HEK293 (cell line): Measurements from ENCODE around the gene NEGR1.

Experiments used
- CTCF ChIA-PET: fragments of 350-600 bp; formaldehyde crosslinking; extraction: SDS; loops from one replicate; lab custom pipeline; 2021; ENCODE audit warnings: antibody characterized with exemption; lab: Yijun Ruan, JAX
- POLR2A ChIA-PET: fragments of 300-600 bp; formaldehyde crosslinking; extraction: SDS; loops from one replicate; lab custom pipeline; 2020; ENCODE audit warnings: antibody characterized with exemption, inconsistent platforms; lab: Yijun Ruan, JAX
- H3K27ac ChIP-seq: fragments of 200-500 bp; sonication (Bioruptor generic); 2 replicates; pipeline ENCODE4 v1.5.1; 2014; ENCODE audit warnings: low read depth, low read length, control low read depth, inconsistent platforms; ENCODE audit errors: extremely low read depth
- H3K36me3 ChIP-seq, 2 experiments: fragments of 200-500 bp in 1 of 2; sonication (Bioruptor generic) in 1 of 2; 1 replicate in 1 of 2; 2 replicates in 1 of 2; pipeline ENCODE4 v1.5.1; 2014 to 2017; ENCODE audit warnings: inconsistent platforms in 2 of 2, low read length in 2 of 2; ENCODE audit not compliant: control insufficient read depth in 2 of 2, insufficient read depth in 1 of 2
- H3K4me1 ChIP-seq: fragments of 200-500 bp; sonication (Bioruptor generic); 2 replicates; pipeline ENCODE4 v1.5.1; 2014; ENCODE audit warnings: mild to moderate bottlenecking, low read length, inconsistent platforms; ENCODE audit not compliant: control insufficient read depth, insufficient read depth
- H3K4me3 ChIP-seq: 2 replicates; pipeline ENCODE4 v1.5.1; 2011; ENCODE audit warnings: low read depth, mild to moderate bottlenecking, control low read depth, low read length, moderate library complexity
- H3K9me3 ChIP-seq: fragments of 200-500 bp; sonication (Bioruptor generic); 2 replicates; pipeline ENCODE4 v1.5.1; 2014; ENCODE audit warnings: low read depth, low read length, inconsistent platforms; ENCODE audit not compliant: control insufficient read depth, insufficient read depth
- KLF10 ChIP-seq: fragments of 450-650 bp; IDR thresholded peaks from 2 replicates; pipeline ENCODE4 v1.5.1; 2018; ENCODE audit warnings: missing biosample characterization, mild to moderate bottlenecking, missing genetic modification characterization
- KLF8 ChIP-seq: fragments of 450-650 bp; formaldehyde crosslinking; IDR thresholded peaks from 2 replicates; pipeline ENCODE4 v1.5.1; 2016; ENCODE audit warnings: missing biosample characterization, missing genetic modification characterization
- YY2 ChIP-seq: fragments of 450-650 bp; formaldehyde crosslinking; IDR thresholded peaks from 2 replicates; pipeline ENCODE4 v1.5.1; 2016; ENCODE audit warnings: missing biosample characterization, missing genetic modification characterization
- ZFP37 ChIP-seq: fragments of 450-650 bp; formaldehyde crosslinking; IDR thresholded peaks from 2 replicates; pipeline ENCODE4 v1.5.1; 2016; ENCODE audit warnings: missing biosample characterization, missing genetic modification characterization
- ZFP69B ChIP-seq: fragments of 450-650 bp; formaldehyde crosslinking; IDR thresholded peaks from 2 replicates; pipeline ENCODE4 v1.5.1; 2016; ENCODE audit warnings: missing biosample characterization, missing genetic modification characterization
- ZNF132 ChIP-seq: fragments of 450-650 bp; formaldehyde crosslinking; IDR thresholded peaks from 2 replicates; pipeline ENCODE4 v1.5.1; 2017; ENCODE audit warnings: missing biosample characterization, missing genetic modification characterization, borderline replicate concordance
- ZNF155 ChIP-seq: fragments of 450-650 bp; formaldehyde crosslinking; IDR thresholded peaks from 2 replicates; pipeline ENCODE4 v1.5.1; 2016; ENCODE audit warnings: missing biosample characterization, missing genetic modification characterization
- ZNF16 ChIP-seq: fragments of 450-650 bp; formaldehyde crosslinking; IDR thresholded peaks from 2 replicates; pipeline ENCODE4 v1.5.1; 2016; ENCODE audit warnings: low read depth, missing biosample characterization, missing genetic modification characterization
- ZNF223 ChIP-seq: fragments of 450-650 bp; formaldehyde crosslinking; IDR thresholded peaks from 2 replicates; pipeline ENCODE4 v1.5.1; 2016; ENCODE audit warnings: missing biosample characterization, missing genetic modification characterization
- ZNF366 ChIP-seq: fragments of 450-650 bp; formaldehyde crosslinking; conservative IDR thresholded peaks from 2 replicates; pipeline ENCODE4 v1.5.1; 2016; ENCODE audit warnings: missing biosample characterization, missing genetic modification characterization
- ZNF501 ChIP-seq: fragments of 450-650 bp; formaldehyde crosslinking; IDR thresholded peaks from 2 replicates; pipeline ENCODE4 v1.5.1; 2016; ENCODE audit warnings: missing biosample characterization, missing genetic modification characterization
- ZNF529 ChIP-seq: fragments of 450-650 bp; formaldehyde crosslinking; IDR thresholded peaks from 2 replicates; pipeline ENCODE4 v1.5.1; 2017; ENCODE audit warnings: missing genetic modification characterization, missing biosample characterization; ENCODE audit not compliant: insufficient replicate concordance
- ZNF548 ChIP-seq: fragments of 450-650 bp; formaldehyde crosslinking; IDR thresholded peaks from 2 replicates; pipeline ENCODE4 v1.5.1; 2016; ENCODE audit warnings: missing biosample characterization, missing genetic modification characterization
- ZNF561 ChIP-seq: fragments of 450-650 bp; IDR thresholded peaks from 2 replicates; pipeline ENCODE4 v1.5.1; 2018; ENCODE audit warnings: missing biosample characterization, missing genetic modification characterization, borderline replicate concordance
- ZNF623 ChIP-seq: fragments of 450-650 bp; formaldehyde crosslinking; IDR thresholded peaks from 2 replicates; pipeline ENCODE4 v1.5.1; 2016; ENCODE audit warnings: missing biosample characterization, missing genetic modification characterization
- ZNF654 ChIP-seq: fragments of 450-650 bp; formaldehyde crosslinking; IDR thresholded peaks from 2 replicates; pipeline ENCODE4 v1.5.1; 2016; ENCODE audit warnings: low read depth, missing biosample characterization, missing genetic modification characterization
- ZNF677 ChIP-seq: fragments of 450-650 bp; IDR thresholded peaks from 2 replicates; pipeline ENCODE4 v1.5.0; 2018; ENCODE audit warnings: missing biosample characterization, mild to moderate bottlenecking, missing genetic modification characterization, moderate library complexity
- ZNF707 ChIP-seq: fragments of 450-650 bp; formaldehyde crosslinking; IDR thresholded peaks from 2 replicates; pipeline ENCODE4 v1.5.1; 2016; ENCODE audit warnings: missing biosample characterization, missing genetic modification characterization
- ZNF76 ChIP-seq: fragments of 450-650 bp; formaldehyde crosslinking; IDR thresholded peaks from 2 replicates; pipeline ENCODE4; 2016; ENCODE audit warnings: low read depth, missing biosample characterization, missing genetic modification characterization, borderline replicate concordance
- ZNF785 ChIP-seq: fragments of 450-650 bp; formaldehyde crosslinking; IDR thresholded peaks from 2 replicates; pipeline ENCODE4 v1.5.1; 2016; ENCODE audit warnings: missing biosample characterization, missing genetic modification characterization
- ZNF830 ChIP-seq: fragments of 450-650 bp; IDR thresholded peaks from 2 replicates; pipeline ENCODE4 v1.5.0; 2018; ENCODE audit warnings: missing biosample characterization, missing genetic modification characterization, low read depth, mild to moderate bottlenecking, moderate library complexity
- TF ChIP-seq, protein P1 (sequence below): fragments of 450-650 bp; formaldehyde crosslinking; IDR thresholded peaks from 2 replicates; pipeline ENCODE4 v1.5.1; 2016; ENCODE audit warnings: missing biosample characterization, missing genetic modification characterization

Gene NEGR1

DNA sequence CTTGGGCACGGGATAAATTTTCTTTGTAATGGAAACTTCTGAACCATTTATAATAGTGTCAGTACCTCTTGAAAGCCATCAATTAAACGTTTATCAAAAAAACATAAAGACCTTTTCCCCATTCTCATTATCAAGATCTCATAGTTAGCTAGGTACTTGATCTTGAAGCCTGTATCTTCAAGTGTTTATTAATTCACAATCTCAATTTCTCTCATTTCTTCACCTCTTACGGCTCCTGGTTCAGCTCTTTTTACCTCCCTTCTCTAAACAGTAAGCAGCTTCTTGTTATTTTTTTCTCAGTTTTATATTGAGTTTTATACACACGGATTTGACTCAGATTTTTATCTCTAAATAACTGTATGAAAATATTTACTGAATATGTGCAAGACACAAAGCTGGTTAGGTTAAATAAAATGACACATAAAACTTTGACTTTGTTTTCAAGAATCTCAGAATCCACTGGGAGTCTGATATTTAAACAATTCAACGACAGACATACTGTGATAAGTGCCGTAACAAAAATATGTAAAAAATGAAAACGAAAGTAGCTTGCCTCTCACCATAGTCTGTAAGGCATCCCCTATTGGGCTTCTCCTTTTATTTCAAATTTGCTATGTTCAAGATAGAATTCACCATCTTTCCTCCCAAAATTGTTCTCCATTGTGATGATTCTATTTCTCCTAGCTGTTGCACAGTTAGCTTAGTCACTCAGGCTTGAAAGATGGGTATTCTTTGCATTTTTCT is 789.9 kb downstream of the NEGR1 start:
- Histone ChIP-seq H3K4me3 (no peak overlapping the region), H3K27ac (no peak overlapping the region), H3K4me1 (no peaks in the 10 kb centered on the region), H3K36me3 (no peaks in the 10 kb centered on the region), H3K9me3 (no peaks in the 10 kb centered on the region)
- CTCF ChIA-PET = no interaction called here
- POLR2A ChIA-PET = no interaction called here
- no peak for TF ChIP-seq ZFP69B (tag by site-specific recombination)
- TF ChIP-seq KLF10 = no peak
- no peak for TF ChIP-seq ZNF677 (tag by site-specific recombination)
- TF ChIP-seq ZNF830 (tag by site-specific recombination) = no peak
- TF ChIP-seq ZNF366 (tag by site-specific recombination) = no peak
- TF ChIP-seq ZNF561 (tag by site-specific recombination) = no peak
- TF ChIP-seq ZNF155 (tag by site-specific recombination) = no peak
- TF ChIP-seq ZNF654 (tag by site-specific recombination) = no peak
- TF ChIP-seq ZNF223 (tag by site-specific recombination) = no peak

DNA sequence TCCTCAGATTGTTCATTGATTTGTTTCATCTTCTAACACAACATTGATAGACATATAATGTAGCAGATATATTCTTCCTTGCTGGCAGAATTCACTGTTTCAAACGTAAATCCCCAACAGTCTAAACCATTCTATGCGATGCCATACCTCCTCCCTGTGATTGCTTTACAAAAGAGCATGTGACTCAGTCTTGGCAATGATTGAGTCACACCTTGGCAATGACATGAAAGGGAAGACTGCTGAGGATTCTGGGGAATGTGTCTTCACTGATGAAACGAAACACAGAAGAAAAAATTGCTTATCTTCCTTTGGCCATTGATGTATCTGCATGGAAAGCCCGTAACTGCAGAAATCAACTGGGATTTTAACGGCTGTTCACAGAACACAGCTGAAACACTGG is 791.9 kb downstream of the NEGR1 start:
- TF ChIP-seq ZNF707 (tag by site-specific recombination) (no peak), ZNF548 (tag by site-specific recombination) (no peak), ZNF623 (tag by site-specific recombination) (no peak), YY2 (no peak), KLF8 (tag by site-specific recombination) (no peak), ZNF76 (tag by site-specific recombination) (no peak), ZNF785 (tag by site-specific recombination) (no peak), ZNF132 (no peak), ZNF529 (tag by site-specific recombination) (no peak), KLF10 (no peak), ZNF501 (tag by site-specific recombination) (no peak), ZFP37 (tag by site-specific recombination) (no peak), ZNF16 (tag by site-specific recombination) (no peak)
- TF ChIP-seq, protein P1, sequence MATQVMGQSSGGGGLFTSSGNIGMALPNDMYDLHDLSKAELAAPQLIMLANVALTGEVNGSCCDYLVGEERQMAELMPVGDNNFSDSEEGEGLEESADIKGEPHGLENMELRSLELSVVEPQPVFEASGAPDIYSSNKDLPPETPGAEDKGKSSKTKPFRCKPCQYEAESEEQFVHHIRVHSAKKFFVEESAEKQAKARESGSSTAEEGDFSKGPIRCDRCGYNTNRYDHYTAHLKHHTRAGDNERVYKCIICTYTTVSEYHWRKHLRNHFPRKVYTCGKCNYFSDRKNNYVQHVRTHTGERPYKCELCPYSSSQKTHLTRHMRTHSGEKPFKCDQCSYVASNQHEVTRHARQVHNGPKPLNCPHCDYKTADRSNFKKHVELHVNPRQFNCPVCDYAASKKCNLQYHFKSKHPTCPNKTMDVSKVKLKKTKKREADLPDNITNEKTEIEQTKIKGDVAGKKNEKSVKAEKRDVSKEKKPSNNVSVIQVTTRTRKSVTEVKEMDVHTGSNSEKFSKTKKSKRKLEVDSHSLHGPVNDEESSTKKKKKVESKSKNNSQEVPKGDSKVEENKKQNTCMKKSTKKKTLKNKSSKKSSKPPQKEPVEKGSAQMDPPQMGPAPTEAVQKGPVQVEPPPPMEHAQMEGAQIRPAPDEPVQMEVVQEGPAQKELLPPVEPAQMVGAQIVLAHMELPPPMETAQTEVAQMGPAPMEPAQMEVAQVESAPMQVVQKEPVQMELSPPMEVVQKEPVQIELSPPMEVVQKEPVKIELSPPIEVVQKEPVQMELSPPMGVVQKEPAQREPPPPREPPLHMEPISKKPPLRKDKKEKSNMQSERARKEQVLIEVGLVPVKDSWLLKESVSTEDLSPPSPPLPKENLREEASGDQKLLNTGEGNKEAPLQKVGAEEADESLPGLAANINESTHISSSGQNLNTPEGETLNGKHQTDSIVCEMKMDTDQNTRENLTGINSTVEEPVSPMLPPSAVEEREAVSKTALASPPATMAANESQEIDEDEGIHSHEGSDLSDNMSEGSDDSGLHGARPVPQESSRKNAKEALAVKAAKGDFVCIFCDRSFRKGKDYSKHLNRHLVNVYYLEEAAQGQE (tag by site-specific recombination) = no peak
- no peaks in the 10 kb centered on the region for H3K9me3 ChIP-seq
- no peaks in the 10 kb centered on the region for H3K4me1 ChIP-seq
- no peak overlapping the region for H3K4me3 ChIP-seq
- ChIA-PET CTCF (no interaction called here), POLR2A (no interaction called here)
- H3K36me3 ChIP-seq = no peaks in the 10 kb centered on the region
- H3K27ac ChIP-seq = no peak overlapping the region
